Heart left ventricle (tissue), 16 donors: Measurements from ENCODE around the gene LRIG1. TPM values are rescaled to one million over a fixed set of nuclear protein-coding genes. Genes with fewer than 3 reads are reported as not detected.

ENCODE experiments used
- ATAC-seq, 4 donors: fragments of 200-7000 bp; cut with Tn5 transposase; one replicate each; pipeline ENCODE4 v1.9.1; 2020 to 2022; ENCODE audit warnings: moderate library complexity in 4 of 4, mild to moderate bottlenecking in 3 of 4, moderate number of reproducible peaks in 1 of 4
- DNase-seq, 5 donors: peaks; one replicate each; pipeline ENCODE4 v3.0.0-alpha.2; 2020
- H3K27ac ChIP-seq, 12 donors: fragments of 200-600 bp; sonication (generic) in 4 of 12; one replicate each; pipeline versions ENCODE4 v1.5.0 to v1.8.0; 2016 to 2022; ENCODE audit warnings: mild to moderate bottlenecking in 2 of 12
- H3K27me3 ChIP-seq, 9 donors: fragments of 200-600 bp; sonication (generic) in 2 of 9; one replicate each; pipeline versions ENCODE4 v1.5.1 to v1.8.0; 2016 to 2022; ENCODE audit warnings: mild to moderate bottlenecking in 3 of 9
- H3K36me3 ChIP-seq, 9 donors: fragments of 200-600 bp; sonication (generic) in 2 of 9; one replicate each; pipeline versions ENCODE4 v1.5.0 to v1.8.0; 2018 to 2022; ENCODE audit warnings: mild to moderate bottlenecking in 2 of 9
- H3K4me1 ChIP-seq, 12 donors: fragments of 200-600 bp; sonication (generic) in 4 of 12; one replicate each; pipeline versions ENCODE4 v1.5.0 to v1.8.0; 2016 to 2022; ENCODE audit warnings: mild to moderate bottlenecking in 3 of 12
- H3K4me3 ChIP-seq, 12 donors: fragments of 200-600 bp; sonication (generic) in 4 of 12; one replicate each; pipeline versions ENCODE4 v1.5.0 to v1.8.0; 2017 to 2022; ENCODE audit warnings: mild to moderate bottlenecking in 9 of 12, moderate library complexity in 4 of 12
- H3K9me3 ChIP-seq, 12 donors: fragments of 200-600 bp; sonication (generic) in 4 of 12; one replicate each; pipeline versions ENCODE4 v1.5.0 to v1.8.0; 2016 to 2022; ENCODE audit warnings: mild to moderate bottlenecking in 1 of 12
- CTCF ChIP-seq, 12 donors: fragments of 200-600 bp; sonication (generic) in 4 of 12; IDR thresholded peaks; one replicate each; pipeline versions ENCODE4 v1.5.0 to v1.8.0; 2018 to 2022; ENCODE audit warnings: antibody characterized with exemption in 12 of 12, mild to moderate bottlenecking in 5 of 12
- POLR2A ChIP-seq, 2 donors: fragments of 450-650 bp; IDR thresholded peaks; one replicate each; pipeline ENCODE4 v1.6.1; 2017; ENCODE audit warnings: antibody characterized with exemption in 2 of 2, mild to moderate bottlenecking in 2 of 2, moderate library complexity in 2 of 2
- WGBS, 4 donors: extraction: QIAGEN DNeasy Blood & Tissue Kit in 2 of 4; methylation state at CpG; one replicate each; pipeline versions ENCODE4 v1.1.5 to v1.1.7; 2013 to 2018; 5-methylcytosine and 5-hydroxymethylcytosine counted together
- intact Hi-C, 10 donors: fragments of 100-400 bp; cut with DNase I; formaldehyde crosslinking; loops; one replicate each; pipeline versions ENCODE4 v1.11.1 to v1.14.2; 2022
- polyA plus RNA-seq, 2 donors: library from polyadenylated mRNA; stranded (reverse); fragments of 200-250 nt; gene quantifications; one replicate each; pipeline ENCODE4 v1.2.3, GENCODE V29; 2013
- total RNA-seq, 9 donors: library from RNA; depleted of rRNA in 2 of 9; stranded (reverse); fragments of >200 nt in 2 of 9; fragmentation: NEBNext Ultra II Directional in 3 of 9; extraction: Animal tissue kit (Norgen Biotek cat#: 25700) in 3 of 9; gene quantifications; one replicate each; pipeline versions ENCODE4 v1.1.0 to v1.2.4, GENCODE V29; 2016 to 2023
- donor health status: ischemic (EF 13 %, LVEDD 7.1; RV severe dilation, severe dysfunction).
- donor health status: healthy with polysubstance abuse.
- donor health status: DM: no; HTN: yes; CAD: no.
- donor health status: DM: no; HTN: no; CAD: no.
- donor health status: ischemic (EF 25% LVEDD 6.9; RV normal size, moderate dysfunction).
- donor health status: ischemic (EF 25% LVEDD 5.7; RV mildly dilated, moderate dysfunction).
- donor health status: healthy.
- donor health status: DM: yes; HTN: yes; CAD: no.
- donor health status: ischemic (EF 35%, LVEDD 5.7; RV mildly dilated, moderate dysfunction).
- donor health status: nonischemic (EF 11% LVEDD 7.7; RV severe dilation, severe dysfunction).
- donor health status: DM: yes; HTN: yes; CAD: no.
- donor health status: PGD.
- donor health status: ischemic (EF 29% LVEDD 5.4; RV normal size, mild dysfunction).
- donor health status: nonischemic (EF 23%, LVEDD 6.1; RV moderate dilation, normal function).

The LRIG1 gene
- total and polyA plus RNA-seq, 11 donors: 42.3 to 161 (median 88.8) TPM

- 93 to 96% (median 93%) methylated on average over 10 of the region's 10 CpGs for WGBS, 4 donors
- no peak for DNase-seq
- no peak for TF ChIP-seq POLR2A (IDR thresholded peaks at IDR 0.05)
- no peak for TF ChIP-seq CTCF (IDR thresholded peaks at IDR 0.05)
- H3K4me1 ChIP-seq: peaks cover 0 to 9% (median 1%) of the 10 kb centered on the region in 12 donors
- ATAC-seq: no peak
- no peak overlapping the region for H3K4me3 ChIP-seq
- no peaks in the 10 kb centered on the region for H3K27me3 ChIP-seq
- intact Hi-C loops: no loop called here
- H3K36me3 ChIP-seq: peaks cover 5 to 100% (median 96%) of the 10 kb centered on the region in 9 donors
- no peaks in the 10 kb centered on the region for H3K9me3 ChIP-seq
- H3K27ac ChIP-seq: peak overlapping the region in 1 of 12 donors; percentile 51
These were observed 118.7 kb downstream of the LRIG1 start for GRCh38 chr3:66382142-66382541.

- no peaks in the 10 kb centered on the region for H3K27me3 ChIP-seq
- TF ChIP-seq CTCF (IDR thresholded peaks at IDR 0.05) (no peak), POLR2A (IDR thresholded peaks at IDR 0.05) (no peak)
- peaks cover 5 to 100% (median 96%) of the 10 kb centered on the region in 9 donors for H3K36me3 ChIP-seq
- WGBS, 4 donors: 82 to 88% (median 83%) methylated on average over 5 to 7 of the region's 7 CpGs
- DNase-seq (no peak), ATAC-seq (peak in 1 of 4 donors; percentile 50)
- peak overlapping the region in 1 of 12 donors; percentile 51 for H3K27ac ChIP-seq
- peaks cover 0 to 15% (median 6%) of the 10 kb centered on the region in 12 donors for H3K4me1 ChIP-seq
- H3K4me3 ChIP-seq: no peak overlapping the region
- H3K9me3 ChIP-seq: no peaks in the 10 kb centered on the region
- intact Hi-C loops: no loop called here
These were observed 119.2 kb downstream of the LRIG1 start for GRCh38 chr3:66381626-66382025.

GRCh38 chr3:66380200-66380932 lies 120.5 kb downstream of the LRIG1 start:
- peaks cover 0 to 18% (median 9%) of the 10 kb centered on the region in 12 donors for H3K4me1 ChIP-seq
- H3K27ac ChIP-seq: peak overlapping the region in 1 of 12 donors; percentile 39
- 91 to 96% (median 95%) methylated on average over 26 of the region's 26 CpGs for WGBS, 4 donors
- H3K4me3 ChIP-seq: no peak overlapping the region
- H3K36me3 ChIP-seq: peaks cover 5 to 99% (median 83%) of the 10 kb centered on the region in 9 donors
- intact Hi-C loops: no loop called here
- no peak for ATAC-seq
- no peaks in the 10 kb centered on the region for H3K9me3 ChIP-seq
- DNase-seq: no peak
- H3K27me3 ChIP-seq: no peaks in the 10 kb centered on the region
- no peak for TF ChIP-seq CTCF (IDR thresholded peaks at IDR 0.05)
- TF ChIP-seq POLR2A (IDR thresholded peaks at IDR 0.05): no peak

GRCh38 chr3:66379565-66379964 lies 121.3 kb downstream of the LRIG1 start:
- Histone ChIP-seq H3K27ac (peak overlapping the region in 1 of 12 donors; percentile 27), H3K9me3 (no peaks in the 10 kb centered on the region), H3K4me1 (peaks cover 0 to 18% (median 9%) of the 10 kb centered on the region in 12 donors), H3K4me3 (no peak overlapping the region), H3K27me3 (no peaks in the 10 kb centered on the region), H3K36me3 (peaks cover 2 to 94% (median 75%) of the 10 kb centered on the region in 9 donors)
- WGBS, 4 donors: 96 to 97% (median 96%) methylated on average over 9 of the region's 9 CpGs
- intact Hi-C loops: loop anchor here in 1 of 10 donors (5.0 kb wide), 1 partner anchor 97 kb away; no protein-coding TSS in a partner anchor
- ATAC-seq: no peak
- TF ChIP-seq CTCF (IDR thresholded peaks at IDR 0.05) (no peak), POLR2A (IDR thresholded peaks at IDR 0.05) (no peak)
- DNase-seq: no peak
